ENCODE results near the gene DGLUCY. TPM values are rescaled to one million over a fixed set of nuclear protein-coding genes. Genes with fewer than 3 reads are reported as not detected.
"Not testable (repeated sequence)": the region's sequence is repeated elsewhere in the genome, so short reads cannot be mapped to it uniquely, and the experiment has no call there.

The DGLUCY gene
- total RNA-seq, 1 donor = 45.6 TPM

DNA sequence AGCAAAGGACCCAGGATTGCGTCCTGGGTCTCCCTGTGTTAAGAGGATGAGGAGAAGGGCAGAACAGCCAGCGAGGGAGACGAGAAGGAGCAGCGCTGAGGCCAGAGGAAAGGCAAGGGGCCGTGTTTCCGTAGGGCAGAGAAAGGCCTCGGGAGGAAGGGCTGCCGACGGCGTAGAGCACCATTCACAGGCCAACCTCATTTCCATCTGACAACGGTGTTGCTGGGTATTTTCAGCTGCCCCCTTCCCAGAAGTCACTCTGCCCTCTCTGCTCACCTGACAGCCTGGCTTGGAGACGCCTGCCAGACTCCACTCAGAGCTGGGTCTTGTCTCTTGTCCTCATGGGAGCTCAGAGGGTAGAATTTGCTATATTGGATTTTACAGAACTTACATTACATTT, 79.2 kb downstream of the DGLUCY start:
- Histone ChIP-seq H4K20me1 (ENCODE audit: insufficient read depth, low read length) (no peaks in the 10 kb centered on the region), H3K79me2 (ENCODE audit: insufficient read depth, low read length) (no peaks in the 10 kb centered on the region), H3K27me3 (ENCODE audit: insufficient read depth, low read length) (no peaks in the 10 kb centered on the region), H3K4me1 (ENCODE audit: insufficient read depth, low read length) (peaks cover 4% of the 10 kb centered on the region), H3K9me3 (ENCODE audit: low read depth, low read length) (no peaks in the 10 kb centered on the region), H2AFZ (ENCODE audit: low read length) (no peak overlapping the region), H3K4me3 (ENCODE audit: insufficient read depth, low read length) (no peak overlapping the region), H3K4me2 (ENCODE audit: insufficient read depth, low read length) (no peak overlapping the region), H3K27ac (ENCODE audit: low read depth, low read length) (no peak overlapping the region), H3K36me3 (ENCODE audit: insufficient read depth, low read length) (peaks cover 15% of the 10 kb centered on the region)
- TF ChIP-seq, protein P1, sequence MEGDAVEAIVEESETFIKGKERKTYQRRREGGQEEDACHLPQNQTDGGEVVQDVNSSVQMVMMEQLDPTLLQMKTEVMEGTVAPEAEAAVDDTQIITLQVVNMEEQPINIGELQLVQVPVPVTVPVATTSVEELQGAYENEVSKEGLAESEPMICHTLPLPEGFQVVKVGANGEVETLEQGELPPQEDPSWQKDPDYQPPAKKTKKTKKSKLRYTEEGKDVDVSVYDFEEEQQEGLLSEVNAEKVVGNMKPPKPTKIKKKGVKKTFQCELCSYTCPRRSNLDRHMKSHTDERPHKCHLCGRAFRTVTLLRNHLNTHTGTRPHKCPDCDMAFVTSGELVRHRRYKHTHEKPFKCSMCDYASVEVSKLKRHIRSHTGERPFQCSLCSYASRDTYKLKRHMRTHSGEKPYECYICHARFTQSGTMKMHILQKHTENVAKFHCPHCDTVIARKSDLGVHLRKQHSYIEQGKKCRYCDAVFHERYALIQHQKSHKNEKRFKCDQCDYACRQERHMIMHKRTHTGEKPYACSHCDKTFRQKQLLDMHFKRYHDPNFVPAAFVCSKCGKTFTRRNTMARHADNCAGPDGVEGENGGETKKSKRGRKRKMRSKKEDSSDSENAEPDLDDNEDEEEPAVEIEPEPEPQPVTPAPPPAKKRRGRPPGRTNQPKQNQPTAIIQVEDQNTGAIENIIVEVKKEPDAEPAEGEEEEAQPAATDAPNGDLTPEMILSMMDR (IDR thresholded peaks at IDR 0.05; ENCODE audit: extremely low read depth, low read depth, low read length) = no peak
- DNase-seq (ENCODE audit: insufficient read length, low spot score, missing footprints) = no peak

DNA sequence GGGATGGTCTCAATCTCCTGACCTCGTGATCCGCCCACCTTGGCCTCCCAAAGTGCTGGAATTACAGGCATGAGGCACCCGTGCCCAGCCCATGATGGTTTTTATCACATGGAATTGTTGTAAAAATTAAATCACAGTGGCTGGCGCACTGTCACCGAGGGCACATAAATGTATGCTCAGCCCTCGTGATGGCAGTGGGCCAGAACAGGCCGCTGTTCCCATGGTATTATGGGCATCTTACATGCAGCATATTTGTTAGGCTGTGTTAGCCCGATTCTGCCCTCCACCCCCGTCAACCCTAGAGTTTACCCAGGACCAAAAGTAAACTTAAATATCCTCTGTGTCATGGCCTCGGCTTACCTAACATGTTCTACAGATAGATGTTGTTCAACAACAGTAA, 82.0 kb downstream of the DGLUCY start:
- Histone ChIP-seq H3K79me2 (ENCODE audit: insufficient read depth, low read length) (no peaks in the 10 kb centered on the region), H3K27ac (ENCODE audit: low read depth, low read length) (no peak overlapping the region), H4K20me1 (ENCODE audit: insufficient read depth, low read length) (no peaks in the 10 kb centered on the region), H3K36me3 (ENCODE audit: insufficient read depth, low read length) (peaks cover 16% of the 10 kb centered on the region), H3K4me1 (ENCODE audit: insufficient read depth, low read length) (peaks cover 4% of the 10 kb centered on the region), H3K9me3 (ENCODE audit: low read depth, low read length) (no peaks in the 10 kb centered on the region), H3K4me2 (ENCODE audit: insufficient read depth, low read length) (no peak overlapping the region), H2AFZ (ENCODE audit: low read length) (no peak overlapping the region), H3K4me3 (ENCODE audit: insufficient read depth, low read length) (no peak overlapping the region), H3K27me3 (ENCODE audit: insufficient read depth, low read length) (no peaks in the 10 kb centered on the region)
- TF ChIP-seq, protein P1 (IDR thresholded peaks at IDR 0.05; ENCODE audit: extremely low read depth, low read depth, low read length) = no peak
- DNase-seq (ENCODE audit: insufficient read length, low spot score, missing footprints) = no peak

DNA sequence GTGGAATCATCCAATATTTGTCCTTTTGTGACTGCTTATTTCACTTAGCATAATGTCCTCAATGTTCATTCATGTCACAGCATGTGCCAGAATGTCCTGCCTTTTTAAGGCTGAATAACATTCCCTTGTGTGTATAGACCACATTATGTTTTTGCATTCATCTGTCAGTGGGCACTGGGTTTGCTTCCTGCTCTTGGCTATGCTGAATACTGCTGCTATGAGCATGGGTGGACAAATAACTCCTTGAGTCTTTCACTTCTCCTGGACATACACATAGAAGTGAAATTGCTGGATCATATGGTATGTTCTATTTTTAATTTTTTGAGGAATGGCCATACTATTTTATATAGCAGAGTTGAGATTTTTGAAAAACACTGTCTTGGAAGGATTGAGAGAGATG, 83.8 kb downstream of the DGLUCY start:
- TF ChIP-seq, protein P1 (IDR thresholded peaks at IDR 0.05; ENCODE audit: extremely low read depth, low read depth, low read length) = no peak
- Histone ChIP-seq H3K36me3 (ENCODE audit: insufficient read depth, low read length) (peaks cover 16% of the 10 kb centered on the region), H3K9me3 (ENCODE audit: low read depth, low read length) (no peaks in the 10 kb centered on the region), H3K79me2 (ENCODE audit: insufficient read depth, low read length) (no peaks in the 10 kb centered on the region), H3K27ac (ENCODE audit: low read depth, low read length) (no peak overlapping the region), H3K4me3 (ENCODE audit: insufficient read depth, low read length) (no peak overlapping the region), H2AFZ (ENCODE audit: low read length) (no peak overlapping the region), H3K4me1 (ENCODE audit: insufficient read depth, low read length) (peaks cover 9% of the 10 kb centered on the region), H3K27me3 (ENCODE audit: insufficient read depth, low read length) (no peaks in the 10 kb centered on the region), H4K20me1 (ENCODE audit: insufficient read depth, low read length) (no peaks in the 10 kb centered on the region), H3K4me2 (ENCODE audit: insufficient read depth, low read length) (no peak overlapping the region)
- no peak for DNase-seq (ENCODE audit: insufficient read length, low spot score, missing footprints)

DNA sequence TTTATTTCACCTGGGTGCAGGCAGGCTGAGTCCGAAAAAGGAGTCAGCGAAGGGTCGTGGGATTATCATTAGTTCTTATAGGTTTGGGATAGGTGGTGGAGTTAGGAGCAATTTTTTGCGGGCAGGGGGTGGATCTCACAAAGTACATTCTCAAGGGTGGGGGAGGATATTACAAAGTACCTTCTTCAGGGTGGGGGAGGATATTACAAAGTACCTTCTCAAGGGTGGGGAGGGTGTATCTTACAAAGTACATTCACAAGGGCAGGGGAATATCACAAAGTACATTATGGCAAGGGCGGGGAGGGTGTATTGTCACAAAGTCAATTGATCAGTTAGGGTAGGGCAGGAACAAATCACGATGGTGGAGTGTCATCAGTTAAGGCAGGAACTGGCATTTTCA, 86.9 kb downstream of the DGLUCY start:
- not testable (repeated sequence) for H3K27me3 ChIP-seq (ENCODE audit: insufficient read depth, low read length); H3K4me3 ChIP-seq (ENCODE audit: insufficient read depth, low read length); H3K9me3 ChIP-seq (ENCODE audit: low read depth, low read length); H2AFZ ChIP-seq (ENCODE audit: low read length); H3K4me2 ChIP-seq (ENCODE audit: insufficient read depth, low read length); DNase-seq (ENCODE audit: insufficient read length, low spot score, missing footprints); H4K20me1 ChIP-seq (ENCODE audit: insufficient read depth, low read length); H3K4me1 ChIP-seq (ENCODE audit: insufficient read depth, low read length); H3K79me2 ChIP-seq (ENCODE audit: insufficient read depth, low read length); H3K27ac ChIP-seq (ENCODE audit: low read depth, low read length)
- H3K36me3 ChIP-seq (ENCODE audit: insufficient read depth, low read length) = peaks cover 16% of the 10 kb centered on the region

Measured in osteoblast (primary cell).